Brain microvascular endothelial cell (primary cell): Measurements from ENCODE around the gene LRRK1.

ENCODE experiments used
- DNase-seq: peaks from one replicate; pipeline ENCODE4 v3.0.0-alpha.2; 2020
- H3K27ac ChIP-seq: fragments of 250-450 bp; sonication (Bioruptor Pico); 2 replicates; pipeline ENCODE4 v1.5.1; 2020; ENCODE audit warnings: mild to moderate bottlenecking, moderate library complexity
- H3K27me3 ChIP-seq: fragments of 250-450 bp; sonication (Bioruptor Pico); replicated peaks from 2 replicates; pipeline ENCODE4 v1.5.1; 2020; ENCODE audit warnings: mild to moderate bottlenecking
- H3K36me3 ChIP-seq: fragments of 250-450 bp; sonication (Bioruptor Pico); replicated peaks from 2 replicates; pipeline ENCODE4 v1.5.1; 2020; ENCODE audit warnings: mild to moderate bottlenecking
- H3K4me3 ChIP-seq: 2 replicates; pipeline ENCODE4 v1.5.1; 2011; ENCODE audit warnings: low read depth, mild to moderate bottlenecking, control low read depth, low read length, moderate library complexity
- in situ Hi-C: cut with HindIII; loops from 2 replicates; pipeline ENCODE4 v1.10.0; 2017; ENCODE audit warnings: low sequenced_read_pairs, low pct_ligation_motif_present
- TF ChIP-seq, protein P1 (sequence below): IDR thresholded peaks from 2 replicates; pipeline ENCODE4 v1.5.1; 2011; ENCODE audit warnings: low read depth, mild to moderate bottlenecking, moderate library complexity, low read length, control low read depth, inconsistent platforms; ENCODE audit errors: missing control alignments

Gene LRRK1

DNA sequence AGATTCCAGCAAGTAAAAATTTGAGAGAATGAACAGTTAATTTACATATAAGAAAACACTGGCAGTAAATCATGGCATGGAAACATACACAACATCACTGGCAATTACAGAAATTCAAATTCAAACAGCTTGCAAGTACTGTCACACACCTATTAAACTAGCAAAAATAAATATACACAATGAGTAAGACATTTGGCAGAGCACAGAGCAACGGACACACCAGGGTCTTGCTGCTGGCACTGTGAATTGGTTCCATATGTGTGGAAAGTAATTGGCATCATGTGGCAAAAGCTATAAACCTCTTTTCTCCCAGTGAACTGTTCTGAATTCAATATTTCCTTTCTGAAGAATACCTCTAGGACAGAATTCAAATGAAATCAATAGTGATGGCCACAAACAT, 78.3 kb downstream of the LRRK1 start:
- DNase-seq, result no peak
- Histone ChIP-seq H3K27ac (no peak overlapping the region), H3K36me3 (no peaks in the 10 kb centered on the region), H3K4me3 (no peak overlapping the region), H3K27me3 (no peaks in the 10 kb centered on the region)
- in situ Hi-C loops, result no loop called here
- TF ChIP-seq, protein P1, sequence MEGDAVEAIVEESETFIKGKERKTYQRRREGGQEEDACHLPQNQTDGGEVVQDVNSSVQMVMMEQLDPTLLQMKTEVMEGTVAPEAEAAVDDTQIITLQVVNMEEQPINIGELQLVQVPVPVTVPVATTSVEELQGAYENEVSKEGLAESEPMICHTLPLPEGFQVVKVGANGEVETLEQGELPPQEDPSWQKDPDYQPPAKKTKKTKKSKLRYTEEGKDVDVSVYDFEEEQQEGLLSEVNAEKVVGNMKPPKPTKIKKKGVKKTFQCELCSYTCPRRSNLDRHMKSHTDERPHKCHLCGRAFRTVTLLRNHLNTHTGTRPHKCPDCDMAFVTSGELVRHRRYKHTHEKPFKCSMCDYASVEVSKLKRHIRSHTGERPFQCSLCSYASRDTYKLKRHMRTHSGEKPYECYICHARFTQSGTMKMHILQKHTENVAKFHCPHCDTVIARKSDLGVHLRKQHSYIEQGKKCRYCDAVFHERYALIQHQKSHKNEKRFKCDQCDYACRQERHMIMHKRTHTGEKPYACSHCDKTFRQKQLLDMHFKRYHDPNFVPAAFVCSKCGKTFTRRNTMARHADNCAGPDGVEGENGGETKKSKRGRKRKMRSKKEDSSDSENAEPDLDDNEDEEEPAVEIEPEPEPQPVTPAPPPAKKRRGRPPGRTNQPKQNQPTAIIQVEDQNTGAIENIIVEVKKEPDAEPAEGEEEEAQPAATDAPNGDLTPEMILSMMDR, result no peak

DNA sequence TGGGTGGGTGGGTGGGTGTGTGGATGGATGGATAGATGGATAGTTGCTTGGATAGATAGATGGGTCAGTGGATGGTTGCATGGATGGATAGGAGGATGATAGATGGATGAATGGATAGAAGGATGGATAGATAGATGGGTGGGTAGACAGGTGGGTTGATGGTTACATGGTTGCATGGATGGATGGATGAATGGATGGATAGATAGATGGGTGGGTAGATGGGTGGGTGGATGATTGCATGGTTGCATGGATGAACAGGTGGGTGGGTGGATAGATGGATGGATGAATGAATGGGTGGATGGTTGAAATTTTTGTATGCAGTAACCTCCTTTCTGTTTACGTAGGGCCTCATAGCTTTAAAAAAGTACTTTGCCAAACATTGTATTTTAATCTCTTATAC, 79.5 kb downstream of the LRRK1 start:
- in situ Hi-C loops, result no loop called here
- Histone ChIP-seq H3K4me3 (no peak overlapping the region), H3K27ac (no peak overlapping the region), H3K36me3 (no peaks in the 10 kb centered on the region), H3K27me3 (no peaks in the 10 kb centered on the region)
- TF ChIP-seq, protein P1, result no peak
- no peak for DNase-seq

DNA sequence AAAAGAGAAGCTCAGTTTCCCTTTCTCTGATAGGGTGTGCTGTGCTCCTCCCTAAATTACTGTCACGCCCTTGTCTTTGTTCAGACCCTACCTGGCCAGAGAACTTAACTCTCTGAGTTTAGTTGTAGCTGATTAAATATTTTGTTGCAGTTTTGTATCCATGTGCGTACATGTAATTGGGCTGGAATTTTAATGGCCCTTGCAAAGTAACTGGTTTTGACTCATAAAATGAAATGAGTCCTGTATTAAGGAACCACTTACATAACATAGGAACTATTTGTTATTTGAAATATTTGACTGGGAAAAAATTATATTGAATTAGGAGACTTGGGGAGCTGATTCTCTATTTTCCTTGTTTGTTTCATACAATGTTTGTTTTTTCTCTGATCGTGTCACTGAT, 80.2 kb downstream of the LRRK1 start:
- Histone ChIP-seq H3K27ac (no peak overlapping the region), H3K36me3 (no peaks in the 10 kb centered on the region), H3K27me3 (no peaks in the 10 kb centered on the region), H3K4me3 (no peak overlapping the region)
- no peak for DNase-seq
- in situ Hi-C loops, result no loop called here
- TF ChIP-seq, protein P1, result no peak

DNA sequence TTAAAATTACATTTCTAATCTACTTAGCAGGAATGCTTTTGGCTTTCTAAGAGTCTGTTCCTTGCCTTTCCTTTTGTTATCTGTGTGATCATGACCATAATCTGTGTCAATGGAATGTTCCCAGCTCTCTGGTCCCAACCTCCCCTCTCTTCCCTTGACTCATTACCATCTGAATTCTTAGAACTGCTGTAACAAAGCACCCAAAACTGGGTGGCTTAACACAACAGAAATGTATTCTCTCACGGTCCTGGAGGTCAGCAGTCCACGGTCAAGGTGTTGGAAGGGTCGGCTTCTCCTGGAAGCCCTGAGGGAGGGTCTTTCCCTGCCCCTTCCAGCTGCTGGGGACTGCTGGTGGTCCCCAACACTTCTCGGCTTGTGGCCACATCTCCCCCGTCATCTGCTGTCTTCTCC, 81.1 kb downstream of the LRRK1 start:
- H3K36me3 ChIP-seq, result no peaks in the 10 kb centered on the region
- H3K27me3 ChIP-seq, result no peaks in the 10 kb centered on the region
- no peak overlapping the region for H3K4me3 ChIP-seq
- in situ Hi-C loops, result no loop called here
- no peak overlapping the region for H3K27ac ChIP-seq
- peak; percentile 48 for DNase-seq
- TF ChIP-seq, protein P1, result no peak

DNA sequence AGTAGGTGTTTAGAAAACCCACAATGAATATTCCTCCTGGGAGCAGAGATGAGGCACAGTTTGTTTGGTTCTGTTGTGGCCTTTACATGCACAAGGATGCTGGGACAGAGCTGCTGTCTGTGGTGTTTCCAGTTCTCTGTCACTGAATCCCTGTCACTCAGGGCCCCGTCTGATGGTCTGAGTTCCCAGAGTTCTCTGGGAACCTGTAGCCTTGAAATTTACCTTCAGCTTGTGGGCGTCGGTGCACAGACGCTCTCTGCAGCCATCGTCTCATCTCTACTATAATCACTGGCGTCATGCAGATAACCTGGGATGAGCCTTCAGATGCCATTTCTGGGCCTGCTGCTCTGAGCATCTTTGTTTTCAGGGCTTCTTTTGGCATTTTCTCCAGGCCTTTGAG, 81.9 kb downstream of the LRRK1 start:
- no peaks in the 10 kb centered on the region for H3K27me3 ChIP-seq
- no peak overlapping the region for H3K4me3 ChIP-seq
- no peak overlapping the region for H3K27ac ChIP-seq
- no peak for DNase-seq
- TF ChIP-seq, protein P1, result no peak
- in situ Hi-C loops, result no loop called here
- no peaks in the 10 kb centered on the region for H3K36me3 ChIP-seq

DNA sequence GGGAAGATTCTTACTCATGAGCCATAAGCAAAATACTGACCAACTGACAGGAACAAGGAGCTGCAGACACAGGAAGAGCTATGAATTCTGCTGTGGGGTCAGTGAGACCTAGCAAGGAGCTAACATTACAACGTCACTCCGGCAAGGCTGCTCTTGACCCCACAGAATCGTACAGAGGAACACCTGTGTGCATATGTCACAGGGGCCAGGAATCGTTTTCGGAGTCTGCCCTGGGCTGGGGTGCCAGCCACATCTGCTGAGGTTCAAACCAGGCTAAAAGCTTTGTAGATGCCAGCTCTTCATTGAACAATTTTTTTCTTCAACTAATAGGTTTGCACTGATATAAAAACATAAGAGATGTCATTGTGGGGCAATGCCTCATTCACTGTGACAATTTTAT, 82.6 kb downstream of the LRRK1 start:
- in situ Hi-C loops, result no loop called here
- Histone ChIP-seq H3K27ac (no peak overlapping the region), H3K27me3 (no peaks in the 10 kb centered on the region), H3K4me3 (no peak overlapping the region), H3K36me3 (no peaks in the 10 kb centered on the region)
- TF ChIP-seq, protein P1, result no peak
- DNase-seq, result no peak
